Kidney (tissue), 14 donors: ENCODE measurements around the gene SRGN. TPM values are rescaled to one million over a fixed set of nuclear protein-coding genes. Genes with fewer than 3 reads are reported as not detected.

Experiments used
- DNase-seq, 5 donors: peaks; one replicate each; pipeline ENCODE4 v3.0.0-alpha.2; 2013 to 2020
- FAIRE-seq: peaks from 2 replicates; lab custom pipeline; 2012; peaks lifted over from hg19 to GRCh38; lab: Jason Lieb, UNC
- H3K27ac ChIP-seq, 2 donors: one replicate each; pipeline ENCODE4 v1.7.0; 2013; ENCODE audit warnings: low read depth in 2 of 2, low read length in 2 of 2, inconsistent platforms in 1 of 2
- H3K27me3 ChIP-seq: one replicate; pipeline ENCODE4 v1.7.1; 2013; ENCODE audit warnings: low read length, inconsistent platforms; ENCODE audit not compliant: control insufficient read depth, insufficient read depth
- H3K36me3 ChIP-seq, 3 donors: one replicate each; pipeline versions ENCODE4 v1.7.0 to v1.7.1; 2013; ENCODE audit warnings: low read length in 3 of 3, control low read depth in 1 of 3, inconsistent platforms in 1 of 3; ENCODE audit not compliant: insufficient read depth in 3 of 3, control insufficient read depth in 2 of 3
- H3K4me1 ChIP-seq, 3 donors: one replicate each; pipeline versions ENCODE4 v1.7.0 to v1.7.1; 2013; ENCODE audit warnings: low read length in 3 of 3, inconsistent platforms in 1 of 3, low read depth in 1 of 3; ENCODE audit not compliant: control insufficient read depth in 2 of 3, insufficient read depth in 2 of 3
- H3K4me3 ChIP-seq, 3 donors: one replicate each; pipeline versions ENCODE4 v1.7.0 to v1.8.1; 2013; ENCODE audit warnings: low read length in 3 of 3, control low read depth in 1 of 3, inconsistent platforms in 1 of 3
- H3K9ac ChIP-seq, 3 donors: one replicate each; pipeline versions ENCODE4 v1.7.0 to v1.7.1; 2013; ENCODE audit warnings: low read length in 3 of 3, control low read depth in 1 of 3, inconsistent platforms in 1 of 3
- H3K9me3 ChIP-seq, 3 donors: one replicate each; pipeline versions ENCODE4 v1.7.0 to v1.7.1; 2013; ENCODE audit warnings: low read length in 3 of 3, control low read depth in 1 of 3, inconsistent platforms in 1 of 3; ENCODE audit not compliant: control insufficient read depth in 2 of 3, insufficient read depth in 1 of 3
- CTCF ChIP-seq: IDR thresholded peaks from 3 replicates; pipeline ENCODE4 v1.5.1; 2012; ENCODE audit warnings: mild to moderate bottlenecking, moderate library complexity, borderline replicate concordance; ENCODE audit not compliant: insufficient read depth; ENCODE audit errors: extremely low read depth
- intact Hi-C: fragments of 100-400 bp; cut with DNase I; formaldehyde crosslinking; loops from one replicate; pipeline ENCODE4 v1.11.1; 2022
- polyA plus RNA-seq: library from polyadenylated mRNA; stranded (reverse); fragments of 350-450 nt; fragmentation: Illumina TruSeq; extraction: RNeasy Lipid Tissue Mini Kit (QIAGEN cat#74804); gene quantifications from one replicate; pipeline ENCODE4 v1.2.3, GENCODE V29; 2014; ENCODE audit warnings: low read depth, low replicate concordance; ENCODE audit not compliant: insufficient read depth
- total RNA-seq: library from RNA; stranded (reverse); fragmentation: NEBNext Ultra II Directional; extraction: Animal tissue kit (Norgen Biotek cat#: 25700); gene quantifications from one replicate; pipeline ENCODE4 v1.2.1, GENCODE V29; 2021
- donor health status: control.
- donor health status: control.
- donor health status: control.
- donor health status: control.
- donor health status: control.
- donor health status: DM: yes; HTN: yes; CAD: no.
- donor health status: Normal renal cell carcinoma (clear cell type).

SRGN gene
- total and polyA plus RNA-seq, 2 donors from 2014 or later, result 65.7 to 130 TPM

- DNase-seq (no peak), FAIRE-seq (no peak)
- H3K27me3 ChIP-seq, result no peaks in the 10 kb centered on the region
- intact Hi-C loops, result no loop called here
- no peak for TF ChIP-seq CTCF
- H3K9ac ChIP-seq, result no peak overlapping the region
- no peaks in the 10 kb centered on the region for H3K36me3 ChIP-seq
- no peak overlapping the region for H3K4me3 ChIP-seq
- H3K27ac ChIP-seq, result no peak overlapping the region
- H3K9me3 ChIP-seq, result no peaks in the 10 kb centered on the region
- peaks cover 0 to 5% (median 0%) of the 10 kb centered on the region in 3 donors for H3K4me1 ChIP-seq
These were observed 32.0 kb downstream of the SRGN start for GRCh38 chr10:69119896-69120295.

DNA sequence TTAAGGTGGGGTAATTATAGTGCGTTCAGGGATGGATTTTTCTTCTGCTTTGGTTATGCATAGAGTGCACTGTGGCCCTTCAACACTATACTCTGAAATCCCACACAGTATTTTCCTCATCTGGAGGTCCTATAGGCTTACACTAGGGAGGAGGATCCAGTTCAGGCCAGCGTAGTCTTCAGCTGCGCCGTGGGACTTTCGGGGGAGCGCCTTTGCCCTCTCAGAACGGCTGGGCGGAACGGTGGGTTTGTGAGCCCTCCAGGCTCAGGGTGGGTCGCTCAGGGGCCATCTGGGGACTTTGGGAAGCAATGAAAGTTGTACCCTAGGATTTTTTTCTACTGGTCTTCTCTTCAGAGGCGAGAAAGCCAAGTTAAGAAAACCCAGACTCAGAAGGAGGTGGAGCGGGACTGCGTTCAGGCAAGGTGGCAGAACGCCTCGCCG lies 35.4 kb downstream of the SRGN start:
- H3K9ac ChIP-seq, result peak overlapping the region; percentile 89 to 98 (median 96)
- H3K4me3 ChIP-seq, result peak overlapping the region; percentile 90 to 95 (median 95)
- TF ChIP-seq CTCF, result no peak
- H3K36me3 ChIP-seq, result no peaks in the 10 kb centered on the region
- H3K4me1 ChIP-seq, result peaks cover 0 to 5% (median 2%) of the 10 kb centered on the region in 3 donors
- intact Hi-C loops, result no loop called here
- no peak for FAIRE-seq
- peak in 1 of 5 donors; percentile 92 for DNase-seq
- H3K27me3 ChIP-seq, result no peaks in the 10 kb centered on the region
- no peaks in the 10 kb centered on the region for H3K9me3 ChIP-seq
- peak overlapping the region; percentile 98 to 99 for H3K27ac ChIP-seq

DNA sequence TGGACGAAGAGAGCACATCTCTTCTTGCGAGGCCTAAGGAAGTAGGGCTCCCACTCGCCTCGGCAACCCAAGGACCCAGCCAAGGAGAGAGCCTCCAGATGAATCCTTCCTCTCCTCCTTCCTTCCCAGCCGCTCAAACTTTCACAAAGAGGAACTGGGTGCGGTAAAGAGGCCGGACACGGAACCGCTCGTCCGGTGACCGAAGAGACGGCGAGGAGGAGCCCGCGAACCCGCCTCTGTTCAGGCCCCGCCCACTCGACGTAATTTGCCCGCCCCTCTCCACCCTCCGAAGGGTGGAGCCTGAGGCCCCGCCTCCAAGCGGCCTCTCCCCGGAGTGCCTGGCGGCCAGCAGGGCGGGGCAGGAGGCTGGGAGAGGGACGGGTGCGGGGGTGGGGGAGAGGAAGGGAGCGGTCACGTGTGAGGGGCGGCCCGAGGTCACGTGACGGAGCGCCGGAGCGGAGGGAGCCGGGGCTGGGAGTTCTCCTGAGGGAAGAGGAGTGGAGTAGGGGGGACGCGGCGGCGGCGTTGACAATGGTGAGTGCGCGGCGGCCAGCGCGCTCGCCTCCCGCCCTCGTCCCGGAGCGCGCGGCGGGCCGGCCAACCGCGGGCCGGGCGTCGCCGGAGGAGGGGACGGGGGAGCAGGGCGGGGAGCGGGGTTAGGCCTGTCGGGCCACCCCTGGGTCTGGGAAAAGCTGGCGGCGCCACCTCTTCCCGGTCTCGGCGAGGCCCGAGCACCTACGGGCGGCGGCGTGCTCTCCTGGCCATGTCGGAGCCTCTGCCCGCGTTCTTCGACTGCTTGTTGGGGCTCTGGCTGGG lies 36.1 kb downstream of the SRGN start, which contains the start of gene VPS26A:
VPS26A (plus strand) TSS at position 432 of the 816 bp plus-strand sequence; CDS start at position 532, 100 bp downstream.
- H3K36me3 ChIP-seq, result no peaks in the 10 kb centered on the region
- no peaks in the 10 kb centered on the region for H3K9me3 ChIP-seq
- intact Hi-C loops, result no loop called here
- TF ChIP-seq CTCF, result peak; percentile 16
- peaks cover 0 to 5% (median 2%) of the 10 kb centered on the region in 3 donors for H3K4me1 ChIP-seq
- DNase-seq (peak; percentile 99 to 100 (median 100)), FAIRE-seq (peak; percentile 93)
- peak within 1 kb of the TSS; percentile 93 to 95 (median 95) for H3K4me3 ChIP-seq
- H3K9ac ChIP-seq, result peak within 1 kb of the TSS; percentile 92 to 98 (median 96)
- peak within 1 kb of the TSS; percentile 98 to 99 for H3K27ac ChIP-seq
- no peaks in the 10 kb centered on the region for H3K27me3 ChIP-seq
